SK-N-SH (cell line): ENCODE measurements around the gene GABRG3. TPM values are rescaled to one million over a fixed set of nuclear protein-coding genes. Genes with fewer than 3 reads are reported as not detected.

Source experiments
- CTCF ChIA-PET: fragments of 300-600, 350-600 bp; formaldehyde crosslinking; extraction: SDS; loops from one replicate; lab custom pipeline; 2021; lab: Yijun Ruan, JAX
- POLR2A ChIA-PET: fragments of 350-600 bp; sonication (Branson Sonifier 250); formaldehyde crosslinking; extraction: SDS; loops from one replicate; lab custom pipeline; 2020; ENCODE audit warnings: antibody characterized with exemption, inconsistent platforms; lab: Yijun Ruan, JAX
- DNase-seq: peaks from one replicate; pipeline ENCODE4 v3.0.0; 2012
- H2AFZ ChIP-seq: fragments of 200-600 bp; sonication (generic); 2 replicates; pipeline ENCODE4 v1.8.1; 2016; ENCODE audit warnings: antibody characterized with exemption, mild to moderate bottlenecking, low read depth
- H3F3A ChIP-seq: fragments of 200-600 bp; sonication (generic); replicated peaks from 2 replicates; pipeline ENCODE3; 2016; ENCODE audit warnings: antibody characterized with exemption, mild to moderate bottlenecking; ENCODE audit not compliant: insufficient read depth
- H3K27ac ChIP-seq, 2 experiments: fragments of 200-500 bp in 1 of 2; fragments of 200-600 bp in 1 of 2; sonication (Bioruptor generic) in 1 of 2; sonication (generic), shearing (Covaris generic) in 1 of 2; 2 replicates each; pipeline versions ENCODE4 v1.5.1 to v1.6.1; 2014 to 2016; ENCODE audit warnings: low read depth in 2 of 2, inconsistent platforms in 1 of 2, low read length in 1 of 2, mild to moderate bottlenecking in 1 of 2, mixed read lengths in 1 of 2
- H3K27me3 ChIP-seq: fragments of 200-600 bp; sonication (generic), shearing (Covaris generic); 2 replicates; pipeline ENCODE4 v1.6.1; 2016; ENCODE audit warnings: mixed run types; ENCODE audit not compliant: insufficient read depth
- H3K36me3 ChIP-seq, 2 experiments: fragments of 200-500 bp in 1 of 2; fragments of 200-600 bp in 1 of 2; sonication (Bioruptor generic) in 1 of 2; sonication (generic) in 1 of 2; replicated peaks in 1 of 2; 2 replicates each; pipeline versions ENCODE3 to v1.5.1; 2014 to 2016; ENCODE audit warnings: low read length in 1 of 2, mild to moderate bottlenecking in 1 of 2; ENCODE audit not compliant: insufficient read depth in 2 of 2, control insufficient read depth in 1 of 2
- H3K4me1 ChIP-seq, 2 experiments: fragments of 200-500 bp in 1 of 2; fragments of 200-600 bp in 1 of 2; sonication (Bioruptor generic) in 1 of 2; sonication (generic), shearing (Covaris generic) in 1 of 2; 2 replicates each; pipeline versions ENCODE4 v1.5.1 to v1.6.1; 2014 to 2016; ENCODE audit warnings: low read depth in 1 of 2, low read length in 1 of 2, mixed run types in 1 of 2; ENCODE audit not compliant: insufficient read depth in 2 of 2, control insufficient read depth in 1 of 2
- H3K4me2 ChIP-seq: fragments of 200-600 bp; sonication (generic), shearing (Covaris generic); 2 replicates; pipeline ENCODE4 v1.6.1; 2017; ENCODE audit warnings: mixed run types
- H3K4me3 ChIP-seq, 2 experiments: fragments of 200-500 bp in 1 of 2; fragments of 200-600 bp in 1 of 2; sonication (Bioruptor generic) in 1 of 2; sonication (generic), shearing (Covaris generic) in 1 of 2; 2 replicates each; pipeline versions ENCODE4 v1.5.1 to v1.8.1; 2014 to 2016; ENCODE audit warnings: low read depth in 2 of 2, inconsistent platforms in 1 of 2, low read length in 1 of 2, mild to moderate bottlenecking in 1 of 2, mixed read lengths in 1 of 2, moderate library complexity in 1 of 2
- H3K79me2 ChIP-seq: fragments of 200-600 bp; sonication (generic); 2 replicates; pipeline ENCODE4 v1.8.1; 2017; ENCODE audit warnings: mild to moderate bottlenecking; ENCODE audit not compliant: insufficient read depth
- H3K9ac ChIP-seq: fragments of 200-600 bp; sonication (generic); 2 replicates; pipeline ENCODE4 v1.6.1; 2017; ENCODE audit warnings: mixed run types
- H3K9me2 ChIP-seq: fragments of 200-600 bp; sonication (generic); 2 replicates; pipeline ENCODE4 v1.6.1; 2017; ENCODE audit warnings: mixed run types
- H3K9me3 ChIP-seq: fragments of 200-600 bp; sonication (generic); 2 replicates; pipeline ENCODE4 v1.6.1; 2017; ENCODE audit warnings: mixed run types, mild to moderate bottlenecking, moderate library complexity
- H4K20me1 ChIP-seq: fragments of 200-600 bp; sonication (generic); 2 replicates; pipeline ENCODE4 v1.6.1; 2017; ENCODE audit warnings: mild to moderate bottlenecking, mixed run types; ENCODE audit not compliant: insufficient read depth
- FOXJ3 ChIP-seq: sonication (generic); formaldehyde crosslinking; IDR thresholded peaks from 2 replicates; pipeline ENCODE4 v1.5.1; 2020; ENCODE audit warnings: mild to moderate bottlenecking, missing genetic modification reagents
- GATA2 ChIP-seq: sonication (generic); formaldehyde crosslinking; IDR thresholded peaks from 2 replicates; pipeline ENCODE4 v1.5.0; 2020; ENCODE audit warnings: mild to moderate bottlenecking, missing genetic modification reagents
- JUND ChIP-seq: IDR thresholded peaks from 2 replicates; pipeline ENCODE4 v1.4.0; 2012
- MXI1 ChIP-seq: IDR thresholded peaks from 2 replicates; pipeline ENCODE4 v1.6.1; 2012; ENCODE audit warnings: mild to moderate bottlenecking, low read depth, low read length, improper control_type of control experiment
- NRF1 ChIP-seq: IDR thresholded peaks from 2 replicates; pipeline ENCODE4 v1.6.1; 2012; ENCODE audit warnings: low read depth, mild to moderate bottlenecking, low read length
- POLR2AphosphoS5 ChIP-seq: IDR thresholded peaks from 2 replicates; pipeline ENCODE4 v1.6.1; 2012; ENCODE audit warnings: low read depth, low read length
- RCOR1 ChIP-seq: fragments of 150-350 bp; IDR thresholded peaks from 2 replicates; pipeline ENCODE4 v1.6.1; 2017; ENCODE audit warnings: antibody characterized with exemption, low read length
- RFX5 ChIP-seq: IDR thresholded peaks from 2 replicates; pipeline ENCODE4 v1.6.1; 2012; ENCODE audit warnings: mild to moderate bottlenecking, improper control_type of control experiment, low read length
- SIN3A ChIP-seq: IDR thresholded peaks from 2 replicates; pipeline ENCODE4 v1.6.1; 2012; ENCODE audit warnings: low read depth, mild to moderate bottlenecking, low read length, moderate library complexity, borderline replicate concordance
- USF1 ChIP-seq: IDR thresholded peaks from 2 replicates; pipeline ENCODE4 v1.4.0; 2012; ENCODE audit warnings: low read depth, borderline replicate concordance
- YY1 ChIP-seq: IDR thresholded peaks from 2 replicates; pipeline ENCODE4 v1.4.0; 2012; ENCODE audit warnings: low read depth, mild to moderate bottlenecking
- WGBS: methylation state at CpG from one replicate; pipeline ENCODE4 v1.1.6; 2017; ENCODE audit warnings: low lambda C conversion rate; 5-methylcytosine and 5-hydroxymethylcytosine counted together
- polyA plus RNA-seq, 3 experiments: library from polyadenylated mRNA; depleted of rRNA; stranded (reverse); fragments of >200 nt; gene quantifications; 2 replicates each; pipeline ENCODE4 v1.2.3, GENCODE V29; 2012
- TF ChIP-seq, protein P1 (sequence below): fragments of 150-350 bp; IDR thresholded peaks from 2 replicates; pipeline ENCODE4 v1.6.1; 2016; ENCODE audit warnings: mild to moderate bottlenecking, low read depth, low read length
- TF ChIP-seq, protein P2 (sequence below): fragments of 150-350 bp; IDR thresholded peaks from 2 replicates; pipeline ENCODE4 v1.6.1; 2017; ENCODE audit warnings: antibody characterized with exemption, low read length, low read depth, borderline replicate concordance

Gene GABRG3
- polyA plus RNA-seq, 1 of the 3 experiments (the other 2 are of a cell fraction), result not detected

GRCh38 chr15:27170851-27171250 is 199.9 kb downstream of the GABRG3 start (continued):
- TF ChIP-seq USF1, result no peak

DNA sequence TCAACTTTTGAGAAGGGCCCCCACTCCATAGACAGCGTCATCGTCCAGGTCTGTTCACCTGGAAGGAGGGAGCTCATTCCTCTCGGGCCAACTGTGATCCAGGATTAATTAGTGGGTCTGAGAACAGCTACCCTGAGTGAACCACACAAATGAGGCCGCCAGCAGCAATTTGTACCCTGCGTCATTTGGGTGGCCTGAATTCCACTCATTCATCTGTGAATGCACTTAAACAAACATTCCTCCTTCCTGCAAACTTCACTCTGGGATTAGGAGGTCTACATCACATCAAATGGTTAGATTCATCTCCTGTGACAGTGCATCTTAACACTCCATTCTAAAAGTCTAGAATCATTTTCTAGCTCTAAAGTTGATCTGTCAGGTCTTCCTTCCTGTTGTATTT is 201.8 kb downstream of the GABRG3 start:
- CTCF ChIA-PET, result interaction anchor here (1.7 kb wide), 1 partner anchor 113 kb away, joined by 4 read pairs; no protein-coding TSS in a partner anchor
- WGBS, result 55% methylated on average over 5 of the region's 5 CpGs
- no peak overlapping the region for H3K4me3 ChIP-seq
- H3K9me3 ChIP-seq, result no peaks in the 10 kb centered on the region
- no peaks in the 10 kb centered on the region for H3F3A ChIP-seq
- POLR2A ChIA-PET, result no interaction called here
- H3K36me3 ChIP-seq, result no peaks in the 10 kb centered on the region
- no peaks in the 10 kb centered on the region for H3K27me3 ChIP-seq
- H2AFZ ChIP-seq, result no peak overlapping the region
- H3K79me2 ChIP-seq, result no peaks in the 10 kb centered on the region
- TF ChIP-seq MXI1, result no peak
- no peak overlapping the region for H3K9ac ChIP-seq
- no peaks in the 10 kb centered on the region for H4K20me1 ChIP-seq
- H3K4me1 ChIP-seq, result no peaks in the 10 kb centered on the region
- H3K4me2 ChIP-seq, result no peak overlapping the region
- H3K9me2 ChIP-seq, result no peaks in the 10 kb centered on the region
- DNase-seq, result no peak
- H3K27ac ChIP-seq, result no peak overlapping the region

- H3K27me3 ChIP-seq, result no peaks in the 10 kb centered on the region
- no peak overlapping the region for H3K27ac ChIP-seq
- H3K4me3 ChIP-seq, result no peak overlapping the region
- H3K36me3 ChIP-seq, result no peaks in the 10 kb centered on the region
- no peaks in the 10 kb centered on the region for H3K9me2 ChIP-seq
- CTCF ChIA-PET, result no interaction called here
- H3K9me3 ChIP-seq, result no peaks in the 10 kb centered on the region
- no peaks in the 10 kb centered on the region for H3K4me1 ChIP-seq
- WGBS, result 42% methylated on average over 2 of the region's 2 CpGs
- POLR2A ChIA-PET, result no interaction called here
- H3K9ac ChIP-seq, result no peak overlapping the region
- TF ChIP-seq NRF1, result no peak
- TF ChIP-seq SIN3A, result no peak
- no peak for TF ChIP-seq RFX5
- TF ChIP-seq FOXJ3 (CRISPR knock-in tag), result no peak
- TF ChIP-seq RCOR1, result no peak
- TF ChIP-seq YY1, result no peak
- no peak for TF ChIP-seq JUND
- TF ChIP-seq, protein P1, sequence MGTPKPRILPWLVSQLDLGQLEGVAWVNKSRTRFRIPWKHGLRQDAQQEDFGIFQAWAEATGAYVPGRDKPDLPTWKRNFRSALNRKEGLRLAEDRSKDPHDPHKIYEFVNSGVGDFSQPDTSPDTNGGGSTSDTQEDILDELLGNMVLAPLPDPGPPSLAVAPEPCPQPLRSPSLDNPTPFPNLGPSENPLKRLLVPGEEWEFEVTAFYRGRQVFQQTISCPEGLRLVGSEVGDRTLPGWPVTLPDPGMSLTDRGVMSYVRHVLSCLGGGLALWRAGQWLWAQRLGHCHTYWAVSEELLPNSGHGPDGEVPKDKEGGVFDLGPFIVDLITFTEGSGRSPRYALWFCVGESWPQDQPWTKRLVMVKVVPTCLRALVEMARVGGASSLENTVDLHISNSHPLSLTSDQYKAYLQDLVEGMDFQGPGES, result no peak
- TF ChIP-seq POLR2AphosphoS5, result no peak
- TF ChIP-seq, protein P2, sequence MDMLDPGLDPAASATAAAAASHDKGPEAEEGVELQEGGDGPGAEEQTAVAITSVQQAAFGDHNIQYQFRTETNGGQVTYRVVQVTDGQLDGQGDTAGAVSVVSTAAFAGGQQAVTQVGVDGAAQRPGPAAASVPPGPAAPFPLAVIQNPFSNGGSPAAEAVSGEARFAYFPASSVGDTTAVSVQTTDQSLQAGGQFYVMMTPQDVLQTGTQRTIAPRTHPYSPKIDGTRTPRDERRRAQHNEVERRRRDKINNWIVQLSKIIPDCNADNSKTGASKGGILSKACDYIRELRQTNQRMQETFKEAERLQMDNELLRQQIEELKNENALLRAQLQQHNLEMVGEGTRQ, result no peak
- TF ChIP-seq GATA2, result no peak
- TF ChIP-seq, all 33 proteins: peak for 0
- Histone ChIP-seq H4K20me1 (no peaks in the 10 kb centered on the region), H2AFZ (no peak overlapping the region), H3F3A (no peaks in the 10 kb centered on the region), H3K79me2 (no peaks in the 10 kb centered on the region), H3K4me2 (no peak overlapping the region)
- DNase-seq, result no peak
These were observed 204.6 kb downstream of the GABRG3 start for GRCh38 chr15:27175472-27176153.
